HL-60/S4 treated with retinoic acid at 250 ng/mL for 4 days and 3 days (cell line): ENCODE measurements around the gene TBC1D3I.
"Not testable (repeated sequence)": the region's sequence is repeated elsewhere in the genome, so short reads cannot be mapped to it uniquely, and the experiment has no call there.

Source experiments
- in situ Hi-C: fragments of 300-500 bp; cut with MboI; formaldehyde crosslinking; loops from 2 replicates; pipeline ENCODE4 v1.7.0; 2022; ENCODE audit warnings: low sequenced_read_pairs

Gene TBC1D3I

GRCh38 chr17:36207383-36207782, 57.0 kb downstream of the TBC1D3I start:
- in situ Hi-C loops = not testable (repeated sequence)

- in situ Hi-C loops = not testable (repeated sequence)
These were observed 57.9 kb downstream of the TBC1D3I start for GRCh38 chr17:36206486-36206821.

GRCh38 chr17:36205637-36206485, 58.5 kb downstream of the TBC1D3I start:
- in situ Hi-C loops = no loop called here

- in situ Hi-C loops = no loop called here
These were observed 59.5 kb downstream of the TBC1D3I start for GRCh38 chr17:36204724-36205500.
